VCaP (cell line): Measurements from ENCODE around the gene HLA-DQA1.

Source experiments
- H3K27ac ChIP-seq: fragments of 450-650 bp; 2 replicates; pipeline ENCODE4 v1.5.1; 2017
- TF ChIP-seq, protein P1 (sequence below): fragments of 450-650 bp; conservative IDR thresholded peaks from 2 replicates; pipeline ENCODE4 v1.5.1; 2017; ENCODE audit warnings: mild to moderate bottlenecking, moderate library complexity

The HLA-DQA1 gene

DNA sequence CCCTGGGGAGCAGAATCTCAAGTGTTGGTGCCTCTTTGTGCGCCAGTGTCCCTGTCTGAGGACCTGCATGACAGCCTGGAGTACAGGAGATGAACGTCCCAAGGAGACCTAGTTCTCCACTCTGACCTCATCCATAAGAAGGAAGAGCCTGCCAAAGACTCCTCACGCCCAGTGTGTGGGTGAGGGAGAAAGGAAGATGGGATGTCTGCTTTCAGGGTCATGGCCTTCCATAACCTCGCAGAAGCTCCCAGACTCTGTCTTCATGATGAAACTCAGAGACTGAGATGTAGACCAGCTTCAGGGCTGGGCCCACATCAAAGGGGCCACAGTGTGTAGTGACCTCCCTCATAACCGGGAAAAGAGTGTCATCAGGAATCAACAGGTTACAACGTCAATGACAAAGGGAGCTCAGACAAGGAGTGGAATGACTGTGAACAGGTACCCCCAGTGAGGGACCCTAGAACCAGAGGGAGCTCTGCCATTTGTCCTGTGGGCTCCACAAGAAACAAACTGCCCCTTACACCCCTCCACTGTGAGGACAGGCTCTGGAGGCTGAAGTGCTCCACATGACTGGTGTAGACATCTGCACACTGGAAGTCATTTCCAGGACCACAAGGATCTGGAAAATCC, 21.2 kb downstream of the HLA-DQA1 start:
- H3K27ac ChIP-seq = no peak overlapping the region
- TF ChIP-seq, protein P1, sequence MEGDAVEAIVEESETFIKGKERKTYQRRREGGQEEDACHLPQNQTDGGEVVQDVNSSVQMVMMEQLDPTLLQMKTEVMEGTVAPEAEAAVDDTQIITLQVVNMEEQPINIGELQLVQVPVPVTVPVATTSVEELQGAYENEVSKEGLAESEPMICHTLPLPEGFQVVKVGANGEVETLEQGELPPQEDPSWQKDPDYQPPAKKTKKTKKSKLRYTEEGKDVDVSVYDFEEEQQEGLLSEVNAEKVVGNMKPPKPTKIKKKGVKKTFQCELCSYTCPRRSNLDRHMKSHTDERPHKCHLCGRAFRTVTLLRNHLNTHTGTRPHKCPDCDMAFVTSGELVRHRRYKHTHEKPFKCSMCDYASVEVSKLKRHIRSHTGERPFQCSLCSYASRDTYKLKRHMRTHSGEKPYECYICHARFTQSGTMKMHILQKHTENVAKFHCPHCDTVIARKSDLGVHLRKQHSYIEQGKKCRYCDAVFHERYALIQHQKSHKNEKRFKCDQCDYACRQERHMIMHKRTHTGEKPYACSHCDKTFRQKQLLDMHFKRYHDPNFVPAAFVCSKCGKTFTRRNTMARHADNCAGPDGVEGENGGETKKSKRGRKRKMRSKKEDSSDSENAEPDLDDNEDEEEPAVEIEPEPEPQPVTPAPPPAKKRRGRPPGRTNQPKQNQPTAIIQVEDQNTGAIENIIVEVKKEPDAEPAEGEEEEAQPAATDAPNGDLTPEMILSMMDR = no peak

DNA sequence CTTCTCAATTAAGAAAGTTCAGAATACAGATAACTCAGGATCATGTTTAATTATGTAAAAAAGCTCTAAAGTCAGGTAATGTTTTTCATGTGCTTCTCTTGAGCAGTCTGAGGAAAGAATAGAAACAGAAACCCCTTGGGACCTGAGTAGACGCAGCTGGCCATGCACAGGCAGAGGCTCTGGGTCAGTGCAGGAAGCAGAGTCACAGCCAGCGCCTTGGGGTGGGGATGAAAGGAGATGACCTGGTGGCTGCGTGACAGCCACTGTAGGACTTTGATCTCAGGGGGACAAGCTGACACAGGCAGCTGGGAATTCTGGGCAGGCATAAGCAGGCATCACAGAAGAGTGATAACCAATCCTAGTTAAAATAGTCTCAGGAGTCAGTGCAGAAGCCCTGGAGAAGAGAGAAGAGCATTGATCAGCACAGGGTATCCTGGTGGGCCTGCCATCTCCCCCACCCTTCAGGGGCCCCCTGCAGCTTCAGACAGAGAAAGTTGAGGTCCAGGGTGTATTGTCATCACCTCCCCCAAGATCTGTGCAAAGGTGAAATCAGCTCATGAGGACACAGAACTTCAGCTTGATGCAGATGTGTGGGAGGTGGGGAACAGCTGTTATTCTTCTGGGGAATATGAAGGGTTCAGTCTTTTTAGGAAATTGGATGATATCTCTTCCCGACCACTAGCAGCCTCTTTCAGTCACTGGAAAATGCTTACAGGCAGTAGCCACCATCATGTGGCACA, 22.8 kb downstream of the HLA-DQA1 start:
- H3K27ac ChIP-seq = no peak overlapping the region
- TF ChIP-seq, protein P1 = no peak

DNA sequence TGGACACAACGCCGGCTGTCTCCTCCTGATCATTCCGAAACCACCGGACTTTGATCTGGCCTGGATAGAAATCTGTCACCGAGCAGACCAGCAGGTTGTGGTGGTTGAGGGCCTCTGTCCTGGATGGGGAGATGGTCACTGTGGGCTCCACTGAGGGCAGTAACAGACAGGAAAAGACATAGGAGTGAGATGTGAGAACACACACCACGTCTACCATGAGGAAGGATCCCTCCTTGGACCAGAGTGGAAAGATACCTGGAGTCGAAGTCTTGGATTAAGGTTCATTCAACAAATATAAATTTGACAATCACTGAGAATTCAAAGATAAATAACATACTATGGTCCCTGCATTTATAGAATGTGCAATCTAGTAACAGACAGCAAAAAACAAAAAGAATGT, 24.9 kb downstream of the HLA-DQA1 start:
- TF ChIP-seq, protein P1 = no peak

DNA sequence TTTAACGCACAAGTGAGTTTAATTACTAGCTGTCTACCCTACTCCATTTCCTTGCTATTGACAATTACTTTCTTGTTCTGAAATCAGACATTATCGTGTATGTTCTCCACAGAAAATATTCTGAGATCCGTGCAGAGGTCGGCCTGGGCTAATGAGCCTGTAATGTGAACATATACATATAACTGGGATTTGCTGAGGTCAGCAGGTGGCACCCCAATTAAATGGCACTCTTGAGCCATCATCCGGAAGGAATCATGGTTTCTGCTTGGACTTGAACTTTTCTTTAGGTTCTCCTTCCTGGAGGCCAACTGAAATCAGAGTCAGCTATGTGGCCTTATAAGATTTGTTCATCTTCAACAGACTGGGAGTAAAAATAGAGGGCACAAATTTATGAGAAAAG, 25.6 kb downstream of the HLA-DQA1 start:
- TF ChIP-seq, protein P1 = no peak
- no peak overlapping the region for H3K27ac ChIP-seq

More for the DNA sequence above, 24.9 kb downstream of the HLA-DQA1 start:
- H3K27ac ChIP-seq = no peak overlapping the region

DNA sequence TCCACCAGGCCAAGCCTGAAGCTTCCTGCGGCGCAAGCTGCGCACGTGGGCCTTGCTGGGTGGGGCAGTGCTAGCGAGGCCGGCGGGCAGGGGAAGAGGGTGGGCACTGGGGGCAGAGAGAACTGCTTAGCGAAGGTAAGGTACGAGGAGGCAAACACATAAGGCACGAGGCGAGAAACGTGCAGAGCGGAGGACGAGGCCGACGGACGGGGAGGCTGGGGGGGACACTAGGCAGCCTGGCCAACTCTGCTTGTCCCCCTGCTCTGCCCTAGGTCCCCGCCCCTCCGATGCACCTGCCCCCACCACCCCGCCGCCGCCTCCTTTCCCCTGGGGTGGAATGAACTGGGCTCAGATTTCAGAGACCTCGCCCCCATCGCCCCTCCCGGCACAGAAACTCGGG, 27.1 kb downstream of the HLA-DQA1 start:
- TF ChIP-seq, protein P1 = no peak
- H3K27ac ChIP-seq = no peak overlapping the region

DNA sequence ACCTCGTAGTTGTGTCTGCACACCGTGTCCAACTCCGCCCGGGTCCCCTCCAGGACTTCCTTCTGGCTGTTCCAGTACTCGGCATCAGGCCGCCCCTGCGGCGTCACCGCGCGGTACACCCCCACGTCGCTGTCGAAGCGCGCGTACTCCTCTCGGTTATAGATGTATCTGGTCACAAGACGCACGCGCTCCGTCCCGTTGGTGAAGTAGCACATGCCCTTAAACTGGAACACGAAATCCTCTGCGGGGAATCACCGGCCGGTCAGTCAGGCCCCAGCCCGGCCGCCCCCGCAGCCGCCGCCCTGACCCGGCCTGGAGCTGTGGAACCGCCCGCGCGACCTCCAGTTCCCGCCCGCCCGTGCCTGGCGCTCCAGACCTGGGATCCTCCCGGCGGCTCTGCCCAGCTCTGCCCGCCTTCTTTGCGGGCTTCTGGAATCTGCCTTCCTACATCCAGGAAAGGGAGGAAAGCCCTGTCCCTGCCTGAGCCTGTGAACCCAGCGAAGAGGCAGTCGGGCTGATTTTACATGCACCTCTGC, 27.7 kb downstream of the HLA-DQA1 start:
- TF ChIP-seq, protein P1 = no peak
- H3K27ac ChIP-seq = no peak overlapping the region

DNA sequence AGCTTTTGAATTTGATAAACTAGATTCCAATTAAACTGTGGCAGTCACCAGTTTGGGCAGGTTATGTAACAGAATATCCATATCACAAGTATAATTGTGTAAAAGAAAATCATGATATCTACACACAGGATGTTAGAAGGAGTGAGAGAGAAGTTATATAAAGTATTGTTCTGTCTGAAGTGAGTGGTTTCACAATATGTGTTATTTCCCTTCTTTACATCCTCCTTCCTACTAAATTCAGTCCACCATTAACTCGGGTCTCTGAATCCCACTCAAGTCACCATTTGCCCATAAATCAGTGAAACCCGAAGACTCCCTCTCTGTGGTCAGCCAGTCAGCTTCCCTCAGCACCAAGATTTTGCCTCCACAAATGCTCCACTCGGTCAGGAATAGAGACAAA, 28.5 kb downstream of the HLA-DQA1 start:
- H3K27ac ChIP-seq = no peak overlapping the region
- TF ChIP-seq, protein P1 = no peak
